NB4 (cell line): ENCODE data around the gene COX5B.
"Not testable (repeated sequence)": the region's sequence is repeated elsewhere in the genome, so short reads cannot be mapped to it uniquely, and the experiment has no call there.

Experiments used
- POLR2A ChIP-seq: IDR thresholded peaks from 2 replicates; pipeline ENCODE4 v1.6.1; 2011; ENCODE audit warnings: mild to moderate bottlenecking; ENCODE audit not compliant: insufficient read length; ENCODE audit errors: extremely low read depth
- TF ChIP-seq, protein P1 (sequence below): IDR thresholded peaks from one replicate; pipeline ENCODE4 v1.5.1; 2012; ENCODE audit warnings: low read depth, low read length
- TF ChIP-seq, protein P2 (sequence below): IDR thresholded peaks from 2 replicates; pipeline ENCODE4 v1.6.1; 2011; ENCODE audit warnings: low read depth, low read length

DNA sequence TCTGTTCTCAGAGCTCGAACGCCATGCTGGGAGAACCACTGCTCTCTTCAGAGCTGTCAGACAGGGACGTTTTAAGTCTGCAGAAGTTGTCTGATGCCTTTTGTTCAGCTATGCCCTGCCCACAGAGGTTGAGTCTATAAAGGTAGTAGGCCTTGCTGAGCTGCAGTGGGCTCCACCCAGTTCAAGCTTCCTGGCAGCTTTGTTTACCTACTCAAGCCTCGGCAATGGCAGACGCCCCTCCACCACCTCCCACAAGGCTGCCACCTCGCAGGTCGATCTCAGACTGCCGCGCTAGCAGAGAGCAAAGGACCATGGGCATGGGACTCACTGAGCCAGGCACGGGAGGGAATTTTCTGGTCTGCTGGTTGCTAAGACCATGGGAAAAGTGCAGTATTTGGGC lies 44.3 kb upstream of the COX5B start:
- TF ChIP-seq, protein P1, sequence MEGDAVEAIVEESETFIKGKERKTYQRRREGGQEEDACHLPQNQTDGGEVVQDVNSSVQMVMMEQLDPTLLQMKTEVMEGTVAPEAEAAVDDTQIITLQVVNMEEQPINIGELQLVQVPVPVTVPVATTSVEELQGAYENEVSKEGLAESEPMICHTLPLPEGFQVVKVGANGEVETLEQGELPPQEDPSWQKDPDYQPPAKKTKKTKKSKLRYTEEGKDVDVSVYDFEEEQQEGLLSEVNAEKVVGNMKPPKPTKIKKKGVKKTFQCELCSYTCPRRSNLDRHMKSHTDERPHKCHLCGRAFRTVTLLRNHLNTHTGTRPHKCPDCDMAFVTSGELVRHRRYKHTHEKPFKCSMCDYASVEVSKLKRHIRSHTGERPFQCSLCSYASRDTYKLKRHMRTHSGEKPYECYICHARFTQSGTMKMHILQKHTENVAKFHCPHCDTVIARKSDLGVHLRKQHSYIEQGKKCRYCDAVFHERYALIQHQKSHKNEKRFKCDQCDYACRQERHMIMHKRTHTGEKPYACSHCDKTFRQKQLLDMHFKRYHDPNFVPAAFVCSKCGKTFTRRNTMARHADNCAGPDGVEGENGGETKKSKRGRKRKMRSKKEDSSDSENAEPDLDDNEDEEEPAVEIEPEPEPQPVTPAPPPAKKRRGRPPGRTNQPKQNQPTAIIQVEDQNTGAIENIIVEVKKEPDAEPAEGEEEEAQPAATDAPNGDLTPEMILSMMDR: not testable (repeated sequence)
- TF ChIP-seq, protein P2, sequence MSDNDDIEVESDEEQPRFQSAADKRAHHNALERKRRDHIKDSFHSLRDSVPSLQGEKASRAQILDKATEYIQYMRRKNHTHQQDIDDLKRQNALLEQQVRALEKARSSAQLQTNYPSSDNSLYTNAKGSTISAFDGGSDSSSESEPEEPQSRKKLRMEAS: not testable (repeated sequence)
- TF ChIP-seq POLR2A: not testable (repeated sequence)
